Esophagus muscularis mucosa (tissue), 4 donors: ENCODE data around the gene GRB7. TPM values are rescaled to one million over a fixed set of nuclear protein-coding genes. Genes with fewer than 3 reads are reported as not detected.
"Not testable (repeated sequence)": the region's sequence is repeated elsewhere in the genome, so short reads cannot be mapped to it uniquely, and the experiment has no call there.

ENCODE experiments used
- DNase-seq: peaks from one replicate; pipeline ENCODE4 v3.0.0-alpha.2; 2017; ENCODE audit errors: extremely low spot score
- H3K27ac ChIP-seq, 4 donors: fragments of 200-600 bp; sonication (generic); replicated peaks in 1 of 4; 1 replicate in 3 of 4; 2 replicates in 1 of 4; pipeline ENCODE4 v1.5.1; 2016 to 2019; ENCODE audit warnings: mild to moderate bottlenecking in 1 of 4
- H3K27me3 ChIP-seq, 4 donors: fragments of 200-600 bp; sonication (generic); one replicate each; pipeline versions ENCODE4 v1.5.1 to v1.6.0; 2016 to 2019
- H3K36me3 ChIP-seq, 4 donors: fragments of 200-600 bp; sonication (generic); one replicate each; pipeline ENCODE4 v1.5.1; 2016 to 2019
- H3K4me1 ChIP-seq, 4 donors: fragments of 200-600 bp; sonication (generic); one replicate each; pipeline ENCODE4 v1.5.1; 2016 to 2019
- H3K4me3 ChIP-seq, 4 donors: fragments of 200-600 bp; sonication (generic); 1 replicate in 2 of 4; 2 replicates in 2 of 4; pipeline ENCODE4 v1.5.1; 2016 to 2019; ENCODE audit warnings: mild to moderate bottlenecking in 4 of 4, moderate library complexity in 1 of 4
- H3K9me3 ChIP-seq, 4 donors: fragments of 200-600 bp; sonication (generic); 1 replicate in 3 of 4; 2 replicates in 1 of 4; pipeline ENCODE4 v1.5.1; 2016 to 2019
- CTCF ChIP-seq, 3 experiments: fragments of 200-600 bp in 2 of 3; fragments of 450-650 bp in 1 of 3; sonication (generic) in 2 of 3; IDR thresholded peaks; one replicate each; pipeline ENCODE4 v1.5.1; 2017 to 2019; ENCODE audit warnings: antibody characterized with exemption in 3 of 3, mild to moderate bottlenecking in 2 of 3, moderate library complexity in 1 of 3
- EP300 ChIP-seq: sonication (generic); formaldehyde crosslinking; IDR thresholded peaks from one replicate; pipeline ENCODE4 v1.6.1; 2017; ENCODE audit warnings: antibody characterized with exemption
- POLR2A ChIP-seq: fragments of 450-650 bp; IDR thresholded peaks from one replicate; pipeline ENCODE4 v1.6.1; 2017; ENCODE audit warnings: antibody characterized with exemption, moderate library complexity, mild to moderate bottlenecking, low read depth
- POLR2AphosphoS5 ChIP-seq, 2 donors: sonication (generic); formaldehyde crosslinking; IDR thresholded peaks; one replicate each; pipeline ENCODE4 v1.6.1; 2017; ENCODE audit warnings: antibody characterized with exemption in 2 of 2
- WGBS: methylation state at CpG from one replicate; pipeline ENCODE4 v1.1.5; 2018; 5-methylcytosine and 5-hydroxymethylcytosine counted together
- intact Hi-C: fragments of 100-400 bp; cut with DNase I; formaldehyde crosslinking; loops from one replicate; pipeline ENCODE4 v1.15.1; 2023
- total RNA-seq, 4 donors: library from RNA; depleted of rRNA; stranded (reverse); fragments of >200 nt; gene quantifications; one replicate each; pipeline versions ENCODE4 v1.1.0 to v1.2.1, GENCODE V29; 2016

Gene GRB7
- total RNA-seq, 4 donors from 2014 or later: 0.23 to 0.83 (median 0.55) TPM

- H3K9me3 ChIP-seq: no peaks in the 10 kb centered on the region
- H3K27ac ChIP-seq: no peak overlapping the region
- 75% methylated on average over 8 of the region's 8 CpGs for WGBS
- H3K27me3 ChIP-seq: peaks cover 0 to 59% (median 11%) of the 10 kb centered on the region in 4 donors
- peaks cover 6 to 13% (median 8%) of the 10 kb centered on the region in 4 donors for H3K4me1 ChIP-seq
- no peak for TF ChIP-seq POLR2AphosphoS5 (IDR thresholded peaks at IDR 0.05)
- no peak for TF ChIP-seq CTCF (IDR thresholded peaks at IDR 0.05)
- TF ChIP-seq EP300: no peak
- no peak for TF ChIP-seq POLR2A
- H3K4me3 ChIP-seq: no peak overlapping the region
- no peaks in the 10 kb centered on the region for H3K36me3 ChIP-seq
- intact Hi-C loops: no loop called here
- DNase-seq: no peak
These were observed 7.1 kb downstream of the GRB7 start for GRCh38 chr17:39744836-39745215.

- peaks cover 0 to 13% (median 1%) of the 10 kb centered on the region in 4 donors for H3K4me1 ChIP-seq
- WGBS: 91% methylated on average over 18 of the region's 23 CpGs
- intact Hi-C loops: no loop called here
- peaks cover 0 to 55% (median 5%) of the 10 kb centered on the region in 4 donors for H3K27me3 ChIP-seq
- no peak for DNase-seq
- no peaks in the 10 kb centered on the region for H3K36me3 ChIP-seq
- H3K9me3 ChIP-seq: no peaks in the 10 kb centered on the region
- no peak overlapping the region for H3K4me3 ChIP-seq
- no peak overlapping the region for H3K27ac ChIP-seq
- no peak for TF ChIP-seq POLR2AphosphoS5 (IDR thresholded peaks at IDR 0.05)
- TF ChIP-seq CTCF (IDR thresholded peaks at IDR 0.05): no peak
- no peak for TF ChIP-seq EP300
- no peak for TF ChIP-seq POLR2A
These were observed 7.8 kb downstream of the GRB7 start for GRCh38 chr17:39745335-39746144.

GRCh38 chr17:39746145-39746461, 8.4 kb downstream of the GRB7 start:
- Histone ChIP-seq H3K4me3 (no peak overlapping the region), H3K27me3 (peaks cover 0 to 54% (median 1%) of the 10 kb centered on the region in 4 donors), H3K27ac (no peak overlapping the region), H3K36me3 (no peaks in the 10 kb centered on the region), H3K9me3 (no peaks in the 10 kb centered on the region), H3K4me1 (peaks cover 0 to 13% (median 0%) of the 10 kb centered on the region in 4 donors)
- WGBS: 98% methylated on average over 7 of the region's 7 CpGs
- DNase-seq: no peak
- intact Hi-C loops: no loop called here
- TF ChIP-seq POLR2A (no peak), POLR2AphosphoS5 (IDR thresholded peaks at IDR 0.05) (no peak), EP300 (no peak)

- H3K9me3 ChIP-seq: no peaks in the 10 kb centered on the region
- peaks cover 0 to 37% (median 0%) of the 10 kb centered on the region in 4 donors for H3K27me3 ChIP-seq
- no peak for DNase-seq
- peaks cover 0 to 11% (median 0%) of the 10 kb centered on the region in 4 donors for H3K4me1 ChIP-seq
- intact Hi-C loops: no loop called here
- no peak overlapping the region for H3K27ac ChIP-seq
- no peaks in the 10 kb centered on the region for H3K36me3 ChIP-seq
- H3K4me3 ChIP-seq: no peak overlapping the region
- TF ChIP-seq CTCF (IDR thresholded peaks at IDR 0.05) (no peak), POLR2AphosphoS5 (IDR thresholded peaks at IDR 0.05) (no peak), EP300 (no peak), POLR2A (no peak)
- WGBS: 93% methylated on average over 4 of the region's 4 CpGs
These were observed 10.0 kb downstream of the GRB7 start for GRCh38 chr17:39747745-39748144.

GRCh38 chr17:39748444-39749034, 10.8 kb downstream of the GRB7 start:
- H3K36me3 ChIP-seq, intact Hi-C loops, H3K4me3 ChIP-seq, H3K9me3 ChIP-seq, DNase-seq, H3K27ac ChIP-seq: not testable (repeated sequence)
- Histone ChIP-seq H3K27me3 (peaks cover 0 to 30% (median 0%) of the 10 kb centered on the region in 4 donors), H3K4me1 (peaks cover 6 to 18% (median 7%) of the 10 kb centered on the region in 4 donors)
- 92% methylated on average over 8 of the region's 8 CpGs for whole genome bisulfite sequencing
